Lower leg skin (tissue), 3 donors: ENCODE data around the gene WDR75.

ENCODE experiments used
- POLR2A ChIP-seq, 2 donors: fragments of 450-650 bp; IDR thresholded peaks; one replicate each; pipeline ENCODE4 v1.6.1; 2016 to 2017; ENCODE audit warnings: antibody characterized with exemption in 2 of 2, mild to moderate bottlenecking in 1 of 2, moderate library complexity in 1 of 2
- TF ChIP-seq, protein P1 (sequence below), 3 donors: fragments of 450-650 bp; IDR thresholded peaks; one replicate each; pipeline ENCODE4 v1.5.1; 2016; ENCODE audit warnings: antibody characterized with exemption in 3 of 3, mild to moderate bottlenecking in 3 of 3, moderate library complexity in 2 of 3

- no peak for TF ChIP-seq POLR2A (IDR thresholded peaks at IDR 0.05)
- TF ChIP-seq, protein P1, sequence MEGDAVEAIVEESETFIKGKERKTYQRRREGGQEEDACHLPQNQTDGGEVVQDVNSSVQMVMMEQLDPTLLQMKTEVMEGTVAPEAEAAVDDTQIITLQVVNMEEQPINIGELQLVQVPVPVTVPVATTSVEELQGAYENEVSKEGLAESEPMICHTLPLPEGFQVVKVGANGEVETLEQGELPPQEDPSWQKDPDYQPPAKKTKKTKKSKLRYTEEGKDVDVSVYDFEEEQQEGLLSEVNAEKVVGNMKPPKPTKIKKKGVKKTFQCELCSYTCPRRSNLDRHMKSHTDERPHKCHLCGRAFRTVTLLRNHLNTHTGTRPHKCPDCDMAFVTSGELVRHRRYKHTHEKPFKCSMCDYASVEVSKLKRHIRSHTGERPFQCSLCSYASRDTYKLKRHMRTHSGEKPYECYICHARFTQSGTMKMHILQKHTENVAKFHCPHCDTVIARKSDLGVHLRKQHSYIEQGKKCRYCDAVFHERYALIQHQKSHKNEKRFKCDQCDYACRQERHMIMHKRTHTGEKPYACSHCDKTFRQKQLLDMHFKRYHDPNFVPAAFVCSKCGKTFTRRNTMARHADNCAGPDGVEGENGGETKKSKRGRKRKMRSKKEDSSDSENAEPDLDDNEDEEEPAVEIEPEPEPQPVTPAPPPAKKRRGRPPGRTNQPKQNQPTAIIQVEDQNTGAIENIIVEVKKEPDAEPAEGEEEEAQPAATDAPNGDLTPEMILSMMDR (IDR thresholded peaks at IDR 0.05), result no peak
These were observed 43.9 kb downstream of the WDR75 start for GRCh38 chr2:189485146-189485545.
